Effector memory CD4-positive, alpha-beta T cell (primary cell): ENCODE data around the gene PTPRN2.

Experiments
- DNase-seq, 3 donors: peaks; one replicate each; pipeline ENCODE4 v3.0.0-alpha.2; 2020
- H3K27ac ChIP-seq: 2 replicates; pipeline ENCODE4 v1.7.0; 2013; ENCODE audit warnings: mild to moderate bottlenecking, low read length, moderate library complexity; ENCODE audit not compliant: insufficient read depth, poor library complexity, severe bottlenecking
- H3K27me3 ChIP-seq: replicated peaks from 2 replicates; pipeline ENCODE4 v1.7.0; 2013; ENCODE audit warnings: mild to moderate bottlenecking, low read length; ENCODE audit not compliant: insufficient read depth, control insufficient read depth, poor library complexity, severe bottlenecking
- H3K36me3 ChIP-seq: 2 replicates; pipeline ENCODE4 v1.7.0; 2013; ENCODE audit warnings: mild to moderate bottlenecking, low read length, moderate library complexity; ENCODE audit not compliant: control insufficient read depth, insufficient read depth
- H3K4me1 ChIP-seq: 2 replicates; pipeline ENCODE4 v1.7.0; 2013; ENCODE audit warnings: low read length, mild to moderate bottlenecking; ENCODE audit not compliant: control insufficient read depth, insufficient read depth, poor library complexity, severe bottlenecking
- H3K4me3 ChIP-seq: 2 replicates; pipeline ENCODE4 v1.7.0; 2013; ENCODE audit warnings: low read length, low read depth, mild to moderate bottlenecking; ENCODE audit not compliant: insufficient read depth, poor library complexity, severe bottlenecking
- H3K9me3 ChIP-seq: 2 replicates; pipeline ENCODE4 v1.7.0; 2013; ENCODE audit warnings: mild to moderate bottlenecking, low read length, moderate library complexity; ENCODE audit not compliant: control insufficient read depth

PTPRN2 gene

GRCh38 chr7:157928171-157928794, 659.3 kb downstream of the PTPRN2 start:
- Histone ChIP-seq H3K9me3 (peaks cover 5% of the 10 kb centered on the region), H3K27me3 (no peaks in the 10 kb centered on the region), H3K4me3 (no peak overlapping the region), H3K36me3 (no peaks in the 10 kb centered on the region), H3K27ac (no peak overlapping the region), H3K4me1 (no peaks in the 10 kb centered on the region)
- no peak for DNase-seq

GRCh38 chr7:157927313-157927925, 660.2 kb downstream of the PTPRN2 start:
- no peaks in the 10 kb centered on the region for H3K36me3 ChIP-seq
- no peak for DNase-seq
- H3K9me3 ChIP-seq = peaks cover 3% of the 10 kb centered on the region
- H3K4me3 ChIP-seq = no peak overlapping the region
- no peaks in the 10 kb centered on the region for H3K27me3 ChIP-seq
- no peak overlapping the region for H3K27ac ChIP-seq
- no peaks in the 10 kb centered on the region for H3K4me1 ChIP-seq

GRCh38 chr7:157926521-157927150, 661.0 kb downstream of the PTPRN2 start:
- H3K4me3 ChIP-seq = no peak overlapping the region
- H3K36me3 ChIP-seq = no peaks in the 10 kb centered on the region
- no peaks in the 10 kb centered on the region for H3K4me1 ChIP-seq
- DNase-seq = no peak
- H3K9me3 ChIP-seq = no peaks in the 10 kb centered on the region
- no peaks in the 10 kb centered on the region for H3K27me3 ChIP-seq
- H3K27ac ChIP-seq = no peak overlapping the region

- H3K27ac ChIP-seq = no peak overlapping the region
- no peak overlapping the region for H3K4me3 ChIP-seq
- no peaks in the 10 kb centered on the region for H3K9me3 ChIP-seq
- no peaks in the 10 kb centered on the region for H3K4me1 ChIP-seq
- H3K27me3 ChIP-seq = no peaks in the 10 kb centered on the region
- no peak for DNase-seq
- no peaks in the 10 kb centered on the region for H3K36me3 ChIP-seq
Measured at GRCh38 chr7:157926107-157926506, 661.5 kb downstream of the PTPRN2 start.

- no peaks in the 10 kb centered on the region for H3K36me3 ChIP-seq
- H3K27me3 ChIP-seq = no peaks in the 10 kb centered on the region
- DNase-seq = no peak
- H3K4me1 ChIP-seq = no peaks in the 10 kb centered on the region
- H3K9me3 ChIP-seq = no peaks in the 10 kb centered on the region
- no peak overlapping the region for H3K27ac ChIP-seq
- no peak overlapping the region for H3K4me3 ChIP-seq
Measured at GRCh38 chr7:157925383-157925875, 662.2 kb downstream of the PTPRN2 start.

GRCh38 chr7:157923903-157924630, 663.6 kb downstream of the PTPRN2 start:
- H3K27ac ChIP-seq = no peak overlapping the region

GRCh38 chr7:157922576-157922975, 665.0 kb downstream of the PTPRN2 start:
- Histone ChIP-seq H3K9me3 (no peaks in the 10 kb centered on the region), H3K27ac (no peak overlapping the region), H3K36me3 (no peaks in the 10 kb centered on the region), H3K4me3 (no peak overlapping the region), H3K27me3 (no peaks in the 10 kb centered on the region), H3K4me1 (no peaks in the 10 kb centered on the region)
- no peak for DNase-seq

More at GRCh38 chr7:157923903-157924630, 663.6 kb downstream of the PTPRN2 start:
- Histone ChIP-seq H3K27me3 (no peaks in the 10 kb centered on the region), H3K36me3 (no peaks in the 10 kb centered on the region), H3K4me1 (no peaks in the 10 kb centered on the region), H3K9me3 (no peaks in the 10 kb centered on the region), H3K4me3 (no peak overlapping the region)
- DNase-seq = no peak

- no peak for DNase-seq
- no peaks in the 10 kb centered on the region for H3K4me1 ChIP-seq
- no peaks in the 10 kb centered on the region for H3K27me3 ChIP-seq
- no peak overlapping the region for H3K4me3 ChIP-seq
- H3K27ac ChIP-seq = no peak overlapping the region
- no peaks in the 10 kb centered on the region for H3K9me3 ChIP-seq
- no peaks in the 10 kb centered on the region for H3K36me3 ChIP-seq
Measured at GRCh38 chr7:157918326-157919080, 669.1 kb downstream of the PTPRN2 start.

- no peaks in the 10 kb centered on the region for H3K9me3 ChIP-seq
- no peak for DNase-seq
- no peaks in the 10 kb centered on the region for H3K4me1 ChIP-seq
- no peak overlapping the region for H3K27ac ChIP-seq
- no peaks in the 10 kb centered on the region for H3K27me3 ChIP-seq
- no peak overlapping the region for H3K4me3 ChIP-seq
- H3K36me3 ChIP-seq = no peaks in the 10 kb centered on the region
Measured at GRCh38 chr7:157916946-157917640, 670.5 kb downstream of the PTPRN2 start.
